Stimulated activated CD4-positive, alpha-beta T cell treated with anti-CD3 and anti-CD28 coated beads, Interleukin-4, amount 100 ng/mL, for 1 hour (primary cell): ENCODE data around the gene ANKMY2.
"Not testable (repeated sequence)": the region's sequence is repeated elsewhere in the genome, so short reads cannot be mapped to it uniquely, and the experiment has no call there.

Source experiments
- DNase-seq: peaks from one replicate; pipeline ENCODE4 v3.0.0-alpha.2; 2020

ANKMY2 gene

DNA sequence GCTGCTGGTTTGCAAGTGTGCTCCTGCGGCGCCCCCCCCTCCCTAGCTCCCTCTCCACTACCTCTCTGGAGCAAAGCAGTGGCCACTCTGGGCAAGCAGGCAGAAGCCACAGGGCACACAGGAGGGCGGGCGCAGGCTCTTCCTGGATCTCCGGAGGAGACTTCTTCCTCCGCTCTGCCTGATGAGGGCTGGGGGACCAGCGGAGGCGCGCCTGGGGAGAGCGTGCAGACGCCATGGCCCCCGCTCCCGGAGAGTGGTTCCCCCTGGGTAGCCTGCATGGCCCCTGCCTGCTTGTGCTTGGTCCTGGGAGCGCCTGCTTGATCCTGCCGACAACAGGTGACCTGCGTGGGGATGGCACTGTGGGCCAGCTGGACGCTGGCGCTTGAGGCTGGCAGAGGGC lies 29.0 kb downstream of the ANKMY2 start:
- no peak for DNase-seq

DNA sequence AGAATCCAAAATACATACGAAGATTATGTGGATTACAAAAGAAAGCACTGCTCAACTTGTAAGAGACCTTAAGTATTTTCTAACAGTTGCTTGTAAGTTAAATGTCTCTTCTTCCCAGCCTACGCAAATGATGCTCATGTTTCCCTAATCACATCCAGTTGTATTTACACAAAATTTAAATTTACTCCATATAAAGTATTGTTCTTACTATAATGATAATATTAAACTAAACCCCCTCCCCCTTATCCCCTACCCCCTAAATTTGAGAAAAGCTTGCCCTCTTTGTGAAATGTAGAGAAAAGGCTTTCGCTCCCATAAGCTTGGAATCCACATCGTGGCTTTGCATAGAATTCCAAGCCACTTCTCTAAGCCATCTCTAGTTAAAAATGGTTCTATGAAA lies 29.4 kb downstream of the ANKMY2 start:
- DNase-seq, result no peak

DNA sequence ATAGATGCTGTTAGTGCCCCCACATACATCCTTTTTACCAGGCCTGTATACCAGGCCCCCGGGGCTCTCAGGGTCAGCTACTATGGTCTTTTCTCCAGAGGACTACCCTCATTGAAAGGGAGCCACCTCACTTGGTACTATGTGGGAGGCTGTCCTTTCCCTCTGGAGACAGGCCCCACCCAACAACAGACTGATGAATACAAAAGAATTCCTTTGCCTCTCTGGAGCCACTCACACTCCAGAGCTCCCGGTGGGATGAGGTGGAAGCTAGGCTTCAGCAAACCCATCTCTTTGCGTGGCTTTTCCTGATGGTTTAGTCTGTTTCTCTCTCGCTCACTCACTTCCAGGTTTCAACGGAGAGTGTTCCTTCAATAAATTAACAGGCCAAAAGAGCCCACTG lies 30.3 kb downstream of the ANKMY2 start:
- no peak for DNase-seq

DNA sequence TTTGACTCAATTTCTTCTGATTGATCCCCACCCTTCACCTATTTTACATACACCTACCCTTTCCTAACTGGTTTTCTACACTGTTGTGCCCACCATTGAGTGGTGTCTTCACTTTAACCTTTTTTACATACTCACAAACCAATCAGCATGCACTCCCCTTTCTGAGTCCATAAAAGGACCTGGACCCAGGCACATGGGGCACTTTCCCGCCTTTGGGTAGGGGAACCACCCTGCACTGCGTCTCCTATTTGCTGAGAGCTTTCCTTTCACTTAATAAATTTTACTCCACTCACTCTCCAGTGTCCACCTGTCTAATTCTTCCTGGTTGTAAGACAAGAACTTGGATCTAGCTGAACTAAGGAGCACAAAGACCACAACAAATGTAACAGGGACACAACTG lies 33.8 kb downstream of the ANKMY2 start:
- DNase-seq, result no peak

DNA sequence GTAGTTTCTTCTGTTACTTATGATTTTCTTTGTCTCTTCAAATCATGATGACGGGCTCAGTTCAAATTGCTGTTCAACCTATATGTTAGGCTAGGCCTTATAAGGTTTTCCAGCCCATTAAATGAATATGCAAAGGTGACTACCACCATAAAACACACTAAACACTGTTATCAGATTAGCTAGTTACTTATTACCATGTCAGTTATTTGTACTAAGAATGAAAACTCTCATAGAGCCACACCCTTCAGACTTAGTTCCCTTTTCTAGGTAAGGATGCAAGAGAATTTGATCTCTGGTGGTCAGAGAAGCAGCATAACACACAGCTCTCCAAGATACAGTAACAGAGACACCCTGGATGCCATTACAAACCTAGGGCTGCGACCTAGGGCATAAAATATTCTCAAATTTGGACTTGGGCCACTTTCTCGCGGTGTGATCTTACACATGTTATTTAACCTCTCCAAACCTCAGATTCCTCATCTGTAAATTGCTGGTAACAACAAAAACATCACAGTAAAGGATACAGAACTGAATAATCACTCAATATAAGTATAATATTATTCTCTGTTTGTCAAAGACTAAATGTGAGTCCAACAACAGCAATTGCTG lies 35.6 kb downstream of the ANKMY2 start:
- no peak for DNase-seq

DNA sequence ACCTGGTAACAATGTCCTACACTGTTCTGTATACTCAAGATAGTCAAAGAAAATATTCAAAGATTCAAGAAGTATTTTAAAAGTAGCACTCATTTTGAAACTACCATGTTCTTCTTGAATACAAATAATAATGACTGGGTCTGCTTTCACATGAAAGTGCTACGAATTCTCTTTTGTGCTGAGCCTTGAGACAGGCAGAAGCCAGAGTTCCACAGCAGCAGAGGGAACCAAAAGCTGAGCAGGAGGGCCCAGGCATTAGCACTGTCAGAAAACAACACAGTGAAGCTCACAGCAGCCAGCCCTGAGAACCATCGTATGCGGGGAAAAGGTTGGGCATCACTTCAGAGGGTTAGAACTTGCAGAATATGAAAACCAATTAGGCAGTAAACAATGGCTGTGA lies 38.9 kb downstream of the ANKMY2 start:
- DNase-seq, result no peak

DNA sequence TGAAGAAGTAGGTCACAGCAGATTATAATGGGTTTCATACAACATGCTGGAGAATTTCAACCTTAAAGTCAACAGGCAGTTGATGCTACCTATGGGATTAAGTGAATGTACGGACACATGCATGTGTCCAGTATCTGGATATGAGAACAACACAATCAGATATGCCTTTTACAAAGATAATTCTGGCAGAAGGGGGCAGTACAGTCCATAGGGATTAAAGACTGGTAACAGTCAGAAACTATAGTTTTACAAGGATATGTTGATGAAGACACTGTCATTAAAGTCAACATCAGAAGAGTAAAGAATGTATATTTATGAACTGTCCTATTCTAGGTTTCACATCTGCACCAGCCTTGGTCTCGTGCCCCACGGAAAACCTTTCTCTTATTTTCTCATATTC lies 41.5 kb downstream of the ANKMY2 start:
- DNase-seq, result no peak

DNA sequence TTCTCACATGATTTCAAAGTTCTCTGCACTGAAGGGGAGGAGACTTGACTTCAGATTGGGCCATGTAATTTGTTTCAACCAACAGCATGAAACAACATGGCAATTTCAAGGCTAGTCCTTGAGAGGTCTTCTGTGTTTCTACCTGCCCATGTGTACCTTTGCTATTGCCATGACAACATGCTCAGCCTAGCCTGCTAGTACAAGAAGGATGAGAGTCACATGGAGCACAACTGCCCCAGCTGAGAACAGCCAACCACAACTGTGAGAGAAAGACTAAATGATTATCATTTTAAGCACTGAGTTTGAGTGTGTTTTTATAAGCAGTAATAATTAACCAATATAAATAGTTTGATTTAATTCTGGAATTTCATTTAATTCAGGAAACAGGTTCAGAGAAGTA lies 41.9 kb downstream of the ANKMY2 start:
- DNase-seq, result no peak

DNA sequence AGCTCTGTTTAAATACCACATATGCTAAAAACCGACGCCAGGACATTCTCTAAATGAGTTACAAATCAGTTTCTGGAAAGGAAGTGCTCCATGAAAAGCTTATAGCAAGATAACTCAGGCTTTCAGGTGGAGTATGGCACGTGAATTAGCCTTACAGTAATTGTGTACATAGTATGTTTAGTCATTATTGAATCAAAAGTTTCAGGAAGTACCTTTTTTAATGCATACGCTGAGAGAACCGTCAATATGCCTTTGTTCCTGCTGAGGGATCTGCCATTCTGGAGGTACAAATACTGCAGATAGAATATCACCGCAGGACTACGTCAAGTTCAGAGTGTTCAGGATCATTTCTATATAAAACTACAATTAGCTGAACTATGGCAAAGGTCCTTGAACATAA lies 45.7 kb downstream of the ANKMY2 start:
- no peak for DNase-seq

DNA sequence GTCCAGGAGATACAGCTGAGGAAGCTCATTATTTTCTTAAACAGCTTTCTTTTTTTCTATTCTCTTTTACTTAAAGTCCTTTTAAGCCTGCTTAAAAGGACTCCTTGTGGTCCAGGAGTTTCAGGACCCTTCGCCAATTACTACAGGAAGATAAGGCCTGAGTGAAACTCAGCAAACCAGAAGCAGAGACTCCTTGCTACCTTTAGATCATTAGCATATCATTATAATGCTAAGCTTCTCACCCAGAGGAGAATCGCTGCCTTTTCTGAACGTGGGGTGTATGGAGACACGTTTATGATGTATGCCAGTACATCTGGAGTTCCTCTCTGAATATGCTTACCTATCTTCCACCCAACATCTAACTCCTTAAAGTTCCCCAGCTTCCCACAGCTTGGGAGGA lies 47.5 kb downstream of the ANKMY2 start:
- no peak for DNase-seq

DNA sequence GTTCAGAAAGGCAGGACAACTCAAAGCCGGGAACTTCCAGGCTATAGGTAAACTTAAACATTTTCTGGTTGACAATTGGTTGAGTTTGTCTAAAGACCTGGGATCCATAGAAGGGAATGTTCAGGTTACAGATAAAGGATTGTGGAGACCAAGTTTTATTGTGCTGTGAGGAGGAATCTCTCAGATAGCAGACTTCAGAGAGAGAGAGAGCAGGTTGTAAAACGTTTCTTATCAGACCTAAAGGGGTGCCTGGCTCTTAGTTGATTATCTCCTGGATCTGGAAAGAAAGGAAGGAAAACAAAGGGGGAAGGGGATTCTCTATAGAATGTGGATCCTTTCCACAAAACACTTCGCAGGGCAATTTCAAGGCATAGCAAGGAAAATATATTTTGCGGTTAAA lies 50.0 kb downstream of the ANKMY2 start:
- not testable (repeated sequence) for DNase-seq

DNA sequence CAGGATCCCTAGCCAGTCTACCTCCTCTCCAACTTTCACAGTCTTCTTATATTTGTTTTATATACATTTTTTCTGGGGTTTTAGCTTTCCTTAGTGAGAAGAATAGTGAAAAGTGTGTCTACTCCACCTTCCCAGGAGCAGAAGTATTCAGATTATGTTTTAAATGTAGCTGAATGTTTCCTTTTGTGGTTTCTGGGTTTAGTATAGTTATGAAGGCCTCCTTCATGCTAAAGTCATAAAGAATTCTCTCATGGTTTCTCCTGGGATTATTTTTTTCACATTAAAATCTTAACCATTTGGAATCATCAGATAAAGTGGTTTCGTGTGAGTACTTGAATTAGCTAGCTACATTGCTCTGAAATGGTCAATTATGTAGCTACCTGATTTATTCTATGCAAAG lies 50.9 kb downstream of the ANKMY2 start:
- DNase-seq, result no peak

DNA sequence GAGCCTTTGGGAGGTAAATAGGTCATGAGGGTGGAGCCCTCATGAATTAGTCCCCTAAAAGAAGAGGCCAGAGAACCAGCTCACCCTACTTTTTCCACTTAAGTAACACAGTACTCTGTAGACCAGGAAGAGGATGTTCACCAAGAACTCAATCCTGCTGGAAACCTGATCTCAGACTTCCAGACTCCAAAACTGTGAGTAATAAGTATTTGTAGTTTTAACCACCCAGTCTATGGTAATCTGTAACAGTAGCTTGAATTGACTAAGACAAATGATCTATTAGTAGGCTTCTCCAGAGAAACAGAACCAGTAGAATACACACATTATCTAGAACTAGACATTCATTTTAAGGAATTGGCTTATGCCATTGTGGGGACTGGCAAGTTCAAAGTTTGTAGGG lies 51.5 kb downstream of the ANKMY2 start:
- no peak for DNase-seq

DNA sequence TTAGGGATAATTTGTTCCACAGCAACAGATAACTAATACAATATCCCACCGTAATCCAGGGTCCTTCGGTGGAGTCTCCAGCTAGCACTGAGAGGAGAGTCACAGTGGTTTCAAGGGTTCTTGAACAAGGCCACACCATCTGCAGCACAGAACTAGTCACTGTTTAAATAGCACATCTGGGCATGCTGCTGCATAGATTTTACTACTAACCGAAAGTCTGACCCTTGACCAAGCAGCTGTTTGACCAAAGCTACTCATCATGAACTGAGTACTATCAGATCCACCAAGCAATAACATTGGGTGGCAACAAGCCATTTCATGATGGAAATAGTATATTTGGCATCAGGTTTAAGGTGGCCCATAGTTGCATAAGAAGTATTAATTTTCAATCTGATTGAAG lies 53.2 kb downstream of the ANKMY2 start:
- DNase-seq, result no peak

DNA sequence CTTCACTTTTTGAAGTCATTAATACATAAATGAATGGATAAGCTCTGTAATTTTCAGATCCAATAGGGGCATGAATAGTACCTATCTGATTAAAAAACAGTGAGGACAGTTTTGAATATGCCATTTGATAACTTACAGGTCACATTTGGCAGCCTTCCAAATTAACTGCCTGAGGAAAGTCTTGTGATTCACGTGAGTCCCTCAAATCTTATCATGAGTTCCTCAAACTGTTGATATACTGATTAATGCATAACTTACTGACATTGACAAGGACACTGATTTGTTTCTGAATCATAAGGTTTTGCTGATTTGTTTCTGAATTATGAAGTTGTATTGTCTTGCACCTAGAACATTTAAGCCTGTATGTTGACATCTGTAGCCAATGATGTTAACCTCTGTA lies 55.1 kb downstream of the ANKMY2 start:
- DNase-seq, result no peak

DNA sequence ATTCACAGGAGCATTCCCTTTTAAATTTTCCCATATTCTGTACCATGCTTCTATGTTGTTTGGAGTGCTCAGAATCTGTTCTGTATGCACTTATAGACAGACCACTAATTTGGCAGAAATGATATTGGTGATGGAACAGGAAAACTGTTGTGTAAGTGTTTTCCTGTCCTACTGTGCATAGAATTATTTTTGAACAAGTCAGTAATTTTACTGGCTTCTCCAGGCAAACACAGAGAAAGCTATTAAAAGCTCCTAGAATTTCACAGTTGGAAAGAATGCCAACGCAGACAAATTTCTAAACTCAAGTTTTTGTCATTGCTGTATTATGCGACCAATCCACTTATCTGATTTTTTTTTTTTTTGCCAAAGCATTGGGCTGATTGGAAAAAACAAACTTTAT lies 55.7 kb downstream of the ANKMY2 start:
- no peak for DNase-seq

DNA sequence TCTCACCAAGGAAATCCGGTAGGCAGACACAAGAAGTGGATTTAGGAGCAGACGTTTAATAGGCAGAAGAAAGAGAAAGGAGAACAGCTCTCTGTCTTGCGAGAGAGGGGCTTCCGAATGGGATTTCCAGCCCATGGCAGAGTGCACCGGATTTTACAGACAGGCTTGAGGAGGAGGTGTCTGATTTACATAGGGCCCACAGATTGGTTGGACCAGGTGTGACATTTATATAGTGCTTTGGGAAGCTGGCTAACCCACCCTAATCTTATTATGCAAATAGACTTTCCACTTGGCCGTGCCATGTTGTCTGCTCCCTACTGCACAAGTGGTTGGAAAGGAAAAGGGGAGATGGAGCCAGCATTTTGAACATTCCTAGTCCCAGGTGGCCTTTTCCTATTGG lies 57.8 kb downstream of the ANKMY2 start:
- no peak for DNase-seq

DNA sequence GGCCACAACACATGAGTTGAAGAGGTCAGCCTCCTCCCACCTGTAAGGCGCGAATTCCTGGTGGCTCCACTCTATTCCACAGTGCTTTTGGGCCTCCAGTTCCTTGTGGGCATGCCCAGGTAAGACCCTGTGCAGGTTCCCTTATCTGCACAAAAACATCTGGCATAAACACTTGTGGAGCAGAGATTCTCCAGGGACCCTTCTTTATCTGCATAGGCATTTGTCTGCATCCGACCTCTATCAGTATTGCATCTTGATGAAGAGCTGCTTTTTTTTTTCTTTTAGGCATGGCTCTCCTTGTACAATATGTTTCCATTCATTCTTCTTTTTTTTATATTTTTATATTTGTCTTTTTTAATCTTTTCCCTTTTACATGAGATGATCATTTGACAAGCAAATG lies 58.4 kb downstream of the ANKMY2 start:
- DNase-seq, result no peak

DNA sequence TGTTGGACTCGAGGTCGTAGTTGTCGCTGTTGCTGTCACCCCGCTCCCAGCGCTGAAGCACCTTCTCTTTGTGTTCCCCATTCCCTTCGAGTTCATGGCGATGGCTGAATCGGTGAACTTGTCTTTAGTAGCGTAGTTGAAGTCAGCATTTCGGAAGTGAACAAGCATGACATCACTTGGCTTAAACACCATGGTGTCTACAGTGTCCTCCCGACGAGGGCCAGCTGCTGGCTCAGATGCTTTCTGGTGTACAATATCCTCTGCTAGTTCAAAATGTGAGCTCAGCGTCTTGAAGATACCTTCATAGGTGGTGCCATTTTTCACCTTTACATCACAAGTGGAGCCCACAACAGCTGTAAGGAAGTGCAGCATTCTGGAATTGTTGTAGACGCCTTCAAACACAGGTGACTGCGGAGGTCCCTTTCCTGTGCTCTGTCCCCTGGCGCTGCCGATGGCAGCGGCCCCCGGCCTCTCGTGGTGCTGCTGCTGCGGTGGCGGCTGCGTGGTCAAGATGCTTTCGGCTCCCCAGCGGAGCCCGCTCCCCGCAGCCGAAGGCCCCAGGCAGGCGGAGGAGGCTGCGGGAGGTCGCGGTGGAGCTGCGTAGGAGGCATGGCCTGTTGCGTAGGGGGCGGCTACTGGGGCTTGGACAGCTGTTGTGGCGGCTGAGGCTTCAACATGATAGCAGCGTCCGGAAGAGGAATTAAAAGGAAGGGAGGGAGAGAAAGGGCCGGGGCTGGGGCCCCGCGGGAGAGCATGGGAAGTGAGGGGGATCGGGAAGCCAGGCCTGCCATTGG lies 59.3 kb downstream of the ANKMY2 start:
- no peak for DNase-seq

DNA sequence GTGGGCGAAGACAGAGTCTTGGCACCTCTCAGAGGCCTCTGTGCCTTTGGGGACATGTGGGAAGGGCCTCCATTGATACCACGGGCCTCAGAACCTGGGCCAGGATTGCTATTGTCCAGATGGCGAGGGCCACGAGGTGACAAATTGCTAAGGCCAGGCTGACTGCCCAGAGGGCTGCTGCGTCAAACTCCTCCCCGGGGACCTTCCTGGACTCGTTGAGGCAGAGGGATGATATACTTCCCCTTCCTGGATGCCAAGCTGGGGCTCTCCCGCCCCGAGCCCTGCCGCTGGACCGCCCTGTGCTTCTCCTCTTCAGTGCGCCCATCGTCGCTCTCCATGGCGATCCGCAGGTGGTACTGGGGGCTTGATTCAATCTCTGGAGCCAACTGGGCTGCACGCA lies 60.0 kb downstream of the ANKMY2 start:
- no peak for DNase-seq

DNA sequence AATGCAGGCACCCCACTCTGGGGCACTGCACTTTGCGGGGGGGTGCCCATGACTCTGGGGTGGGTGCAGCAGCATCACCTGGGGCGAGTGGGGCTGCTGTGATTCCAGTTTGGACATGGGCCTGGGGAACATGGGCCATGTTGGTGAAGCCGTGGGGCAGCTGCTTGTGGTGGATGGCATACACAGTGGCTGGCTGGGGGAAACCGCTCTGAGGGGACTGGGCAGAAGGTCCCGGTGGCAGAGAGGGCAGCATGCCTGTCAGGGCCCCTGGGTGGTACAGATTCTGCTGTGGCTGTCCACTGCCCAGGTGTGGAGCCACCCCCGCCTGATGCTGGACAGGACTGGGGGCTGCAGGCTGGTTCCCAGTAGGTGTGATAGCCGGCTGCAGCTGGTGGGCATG lies 61.7 kb downstream of the ANKMY2 start:
- no peak for DNase-seq

DNA sequence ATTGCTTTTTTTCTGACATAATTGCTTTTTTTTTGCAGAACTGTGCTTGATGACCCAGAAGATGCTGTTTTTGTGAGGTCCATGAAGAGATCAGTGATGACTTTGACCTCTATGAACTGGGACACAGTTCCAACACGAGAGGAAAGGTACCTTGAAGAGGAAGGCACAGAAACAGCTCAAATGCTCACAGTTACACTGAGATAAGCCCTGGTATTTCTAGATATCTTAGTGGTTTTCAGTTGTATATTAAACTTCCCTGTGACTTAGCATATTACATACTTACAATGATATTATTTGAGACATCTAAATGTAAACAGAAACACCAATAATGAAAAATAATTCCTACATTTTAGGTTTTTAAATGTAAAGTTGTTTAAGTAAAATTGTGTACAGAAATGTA lies 64.3 kb downstream of the ANKMY2 start:
- no peak for DNase-seq

DNA sequence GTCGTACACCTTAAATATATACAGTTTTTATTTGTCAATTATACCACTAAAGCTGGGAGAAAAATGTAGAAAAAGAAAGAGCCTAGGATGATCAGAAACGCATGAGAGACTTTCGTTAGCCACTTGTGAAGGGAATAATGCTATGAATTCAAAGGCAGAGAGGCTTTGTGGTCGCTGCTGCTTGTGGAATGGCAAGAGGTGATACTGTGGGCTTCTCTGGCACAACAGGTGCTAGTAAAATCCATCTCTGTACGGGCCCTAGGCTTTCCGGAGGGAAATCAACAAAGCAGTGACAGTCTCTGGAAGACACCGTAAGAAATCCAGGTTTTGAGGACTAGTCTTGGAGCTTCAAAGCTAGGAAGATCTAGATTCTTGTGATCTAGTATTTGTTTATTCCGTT lies 66.3 kb downstream of the ANKMY2 start:
- DNase-seq, result no peak

DNA sequence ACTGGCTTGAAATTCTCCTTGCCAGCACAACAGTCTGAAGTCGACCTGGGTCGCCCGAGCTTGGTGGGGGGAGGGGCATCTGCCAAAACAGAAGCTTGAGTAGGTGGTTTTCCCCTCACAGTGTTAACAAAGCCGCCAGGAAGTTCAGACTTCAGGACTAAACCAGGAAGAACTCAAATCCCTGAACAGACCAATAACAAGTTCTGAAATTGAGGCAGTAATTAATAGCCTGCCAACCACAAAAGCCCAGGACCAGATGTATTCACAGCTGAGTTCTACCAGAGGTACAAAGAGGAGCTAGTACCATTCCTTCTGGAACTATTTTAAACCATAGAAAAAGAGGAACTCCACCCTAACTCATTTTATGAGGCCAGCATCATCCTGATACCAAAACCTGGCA lies 73.6 kb downstream of the ANKMY2 start:
- no peak for DNase-seq

DNA sequence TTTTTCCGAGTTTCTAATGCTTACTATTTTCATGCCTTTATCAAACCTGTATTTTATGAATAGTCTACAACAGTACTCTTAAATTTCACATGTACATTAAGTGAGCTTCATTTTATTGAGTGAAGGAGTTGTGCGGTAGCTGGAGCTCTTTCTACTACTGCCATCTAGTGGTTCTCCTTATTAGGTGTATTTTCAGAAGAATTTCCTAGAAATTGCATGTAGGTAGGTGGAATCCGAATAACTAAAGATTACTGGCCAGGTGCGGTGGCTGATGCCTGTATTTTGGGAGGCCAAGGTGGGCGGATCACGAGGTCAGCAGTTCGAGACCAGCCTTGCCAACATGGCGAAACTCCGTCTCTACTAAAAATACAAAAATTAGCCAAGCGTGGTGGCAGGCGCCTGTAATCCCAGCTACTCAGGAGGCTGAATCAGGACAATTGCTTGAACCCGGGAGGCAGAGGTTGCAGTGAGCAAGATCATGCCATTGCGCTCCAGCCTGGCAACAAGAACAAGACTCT lies 80.6 kb downstream of the ANKMY2 start:
- no peak for DNase-seq
